ENCODE data around the gene ZNF146. TPM values are rescaled to one million over a fixed set of nuclear protein-coding genes. Genes with fewer than 3 reads are reported as not detected.
"Not testable (repeated sequence)": the region's sequence is repeated elsewhere in the genome, so short reads cannot be mapped to it uniquely, and the experiment has no call there.

ZNF146 gene
- total RNA-seq, 1 donor from 2014 or later, result 37.3 TPM

GRCh38 chr19:36183245-36183628 lies 31.7 kb upstream of the ZNF146 start:
- Histone ChIP-seq H3K36me3 (peaks cover 15% of the 10 kb centered on the region), H3K4me1 (no peaks in the 10 kb centered on the region), H3K27me3 (ENCODE audit: low read depth) (no peaks in the 10 kb centered on the region), H3K4me3 (no peak overlapping the region), H3K9me3 (no peaks in the 10 kb centered on the region), H3K27ac (no peak overlapping the region)
- ATAC-seq (no peak), DNase-seq (no peak)
- intact Hi-C loops (cut with DNase I), result no loop called here
- TF ChIP-seq, protein P1, sequence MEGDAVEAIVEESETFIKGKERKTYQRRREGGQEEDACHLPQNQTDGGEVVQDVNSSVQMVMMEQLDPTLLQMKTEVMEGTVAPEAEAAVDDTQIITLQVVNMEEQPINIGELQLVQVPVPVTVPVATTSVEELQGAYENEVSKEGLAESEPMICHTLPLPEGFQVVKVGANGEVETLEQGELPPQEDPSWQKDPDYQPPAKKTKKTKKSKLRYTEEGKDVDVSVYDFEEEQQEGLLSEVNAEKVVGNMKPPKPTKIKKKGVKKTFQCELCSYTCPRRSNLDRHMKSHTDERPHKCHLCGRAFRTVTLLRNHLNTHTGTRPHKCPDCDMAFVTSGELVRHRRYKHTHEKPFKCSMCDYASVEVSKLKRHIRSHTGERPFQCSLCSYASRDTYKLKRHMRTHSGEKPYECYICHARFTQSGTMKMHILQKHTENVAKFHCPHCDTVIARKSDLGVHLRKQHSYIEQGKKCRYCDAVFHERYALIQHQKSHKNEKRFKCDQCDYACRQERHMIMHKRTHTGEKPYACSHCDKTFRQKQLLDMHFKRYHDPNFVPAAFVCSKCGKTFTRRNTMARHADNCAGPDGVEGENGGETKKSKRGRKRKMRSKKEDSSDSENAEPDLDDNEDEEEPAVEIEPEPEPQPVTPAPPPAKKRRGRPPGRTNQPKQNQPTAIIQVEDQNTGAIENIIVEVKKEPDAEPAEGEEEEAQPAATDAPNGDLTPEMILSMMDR (IDR thresholded peaks at IDR 0.05), result no peak

- H3K4me3 ChIP-seq; DNase-seq; H3K4me1 ChIP-seq; H3K27ac ChIP-seq; intact Hi-C loops (cut with DNase I); ATAC-seq; H3K27me3 ChIP-seq (ENCODE audit: low read depth); H3K9me3 ChIP-seq: not testable (repeated sequence)
- H3K36me3 ChIP-seq, result peaks cover 15% of the 10 kb centered on the region
These were observed 28.2 kb upstream of the ZNF146 start for GRCh38 chr19:36186722-36187121.

DNA sequence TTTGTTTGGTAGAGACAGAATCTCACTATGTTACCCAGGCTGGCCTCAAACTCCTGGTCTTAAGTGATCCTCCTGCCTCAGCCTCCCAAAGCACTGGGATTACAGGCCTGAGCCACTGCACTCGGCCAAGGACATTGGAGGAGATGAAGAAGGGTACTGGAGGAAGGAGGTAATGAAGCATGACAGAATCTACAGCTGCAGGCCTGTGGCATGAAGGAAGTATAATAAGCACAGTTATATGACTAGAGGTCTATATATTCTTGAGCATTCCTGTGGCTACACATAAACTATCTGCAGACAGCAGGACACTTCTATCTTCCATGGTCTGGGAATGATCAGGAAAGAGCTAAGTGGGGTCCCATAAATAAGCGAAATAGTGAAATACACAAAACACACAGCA lies 18.7 kb upstream of the ZNF146 start:
- Histone ChIP-seq H3K9me3 (no peaks in the 10 kb centered on the region), H3K27me3 (ENCODE audit: low read depth) (no peaks in the 10 kb centered on the region), H3K27ac (no peak overlapping the region), H3K4me3 (no peak overlapping the region), H3K4me1 (no peaks in the 10 kb centered on the region), H3K36me3 (peaks cover 33% of the 10 kb centered on the region)
- intact Hi-C loops (cut with DNase I), result no loop called here
- ATAC-seq, result no peak
- DNase-seq, result no peak
- TF ChIP-seq, protein P1 (IDR thresholded peaks at IDR 0.05), result no peak

DNA sequence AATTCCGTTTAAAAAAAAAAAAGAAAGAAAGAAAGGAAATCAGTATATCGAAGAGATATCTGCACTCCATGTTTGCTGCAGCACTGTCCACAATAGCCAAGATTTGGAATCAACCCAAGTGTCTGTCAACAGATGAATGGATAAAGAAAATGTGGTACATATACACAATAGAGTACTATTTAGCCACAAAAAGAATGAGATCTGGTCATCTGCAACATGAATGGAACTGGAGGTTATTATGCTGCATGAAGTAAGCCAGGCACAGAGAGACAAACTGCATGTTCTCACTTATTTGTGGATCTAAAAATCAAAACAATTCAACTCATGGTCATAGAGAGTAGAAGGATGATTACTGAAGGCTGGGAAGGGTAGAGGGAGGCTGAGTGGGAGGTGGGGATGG lies 16.8 kb upstream of the ZNF146 start:
- intact Hi-C loops (cut with DNase I), result no loop called here
- TF ChIP-seq, protein P1 (IDR thresholded peaks at IDR 0.05), result no peak
- ATAC-seq (no peak), DNase-seq (no peak)
- no peak overlapping the region for H3K4me3 ChIP-seq
- H3K27ac ChIP-seq, result no peak overlapping the region
- H3K4me1 ChIP-seq, result no peaks in the 10 kb centered on the region
- peaks cover 22% of the 10 kb centered on the region for H3K36me3 ChIP-seq
- H3K27me3 ChIP-seq (ENCODE audit: low read depth), result no peaks in the 10 kb centered on the region
- H3K9me3 ChIP-seq, result no peaks in the 10 kb centered on the region

DNA sequence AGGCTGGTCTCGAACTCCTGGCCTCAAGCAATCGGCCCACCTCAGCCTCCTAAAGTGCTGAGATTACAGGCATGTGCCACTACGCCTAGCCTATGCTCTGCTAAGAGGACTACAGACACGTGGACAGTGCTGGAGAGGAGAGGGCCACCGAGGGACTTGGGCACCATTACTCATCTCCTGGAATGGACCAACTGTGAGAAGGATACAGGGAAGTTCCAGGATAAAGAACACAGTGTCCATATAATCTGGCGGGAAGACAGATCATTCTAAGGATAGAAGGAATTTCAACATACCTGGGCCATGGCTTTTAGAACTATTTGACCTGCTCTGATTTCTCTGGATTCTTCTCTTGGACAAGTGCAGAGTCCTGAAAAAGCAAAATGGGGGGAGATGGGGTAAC lies 13.2 kb upstream of the ZNF146 start:
- intact Hi-C loops (cut with DNase I), result no loop called here
- no peak for DNase-seq

GRCh38 chr19:36203293-36203692 lies 11.6 kb upstream of the ZNF146 start:
- Histone ChIP-seq H3K36me3 (peaks cover 15% of the 10 kb centered on the region), H3K9me3 (no peaks in the 10 kb centered on the region), H3K27ac (no peak overlapping the region), H3K4me1 (no peaks in the 10 kb centered on the region), H3K27me3 (ENCODE audit: low read depth) (no peaks in the 10 kb centered on the region), H3K4me3 (no peak overlapping the region)
- intact Hi-C loops (cut with DNase I), result no loop called here
- ATAC-seq (no peak), DNase-seq (no peak)
- TF ChIP-seq, protein P1 (IDR thresholded peaks at IDR 0.05), result no peak

More for the DNA sequence above, 13.2 kb upstream of the ZNF146 start:
- Histone ChIP-seq H3K36me3 (peaks cover 15% of the 10 kb centered on the region), H3K9me3 (no peaks in the 10 kb centered on the region), H3K27me3 (ENCODE audit: low read depth) (no peaks in the 10 kb centered on the region), H3K4me3 (no peak overlapping the region), H3K4me1 (no peaks in the 10 kb centered on the region), H3K27ac (no peak overlapping the region)
- no peak for ATAC-seq
- TF ChIP-seq, protein P1 (IDR thresholded peaks at IDR 0.05), result no peak

All from lower lobe of right lung (tissue), 2 donors.